ENCODE results near the gene DUSP3. TPM values are rescaled to one million over a fixed set of nuclear protein-coding genes. Genes with fewer than 3 reads are reported as not detected.
A peak's percentile ranks its signal among the peaks of the same experiment; 100 is the strongest.

DUSP3 gene
- total RNA-seq (10 to 100 TPM; 33.0 to 97.8 (median 88.8) TPM), polyA plus RNA-seq (10 to 100 TPM; 49.8 to 62.3 (median 51.7) TPM)
- long read RNA-seq, donor 1, full-length matches to known transcripts, result 10 of 10 reads
- long read RNA-seq, donor 1, partial matches to known transcripts, result 0 of 10 reads
- long read RNA-seq, donor 1, other reads (novel, unspliced or antisense), result 0 of 10 reads
- long read RNA-seq, donor 2, full-length matches to known transcripts, result 9 of 14 reads
- long read RNA-seq, donor 2, partial matches to known transcripts, result 5 of 14 reads
- long read RNA-seq, donor 2, other reads (novel, unspliced or antisense), result 0 of 14 reads
- long read RNA-seq, donor 3, full-length matches to known transcripts, result 13 of 13 reads
- long read RNA-seq, donor 3, partial matches to known transcripts, result 0 of 13 reads
- long read RNA-seq, donor 3, other reads (novel, unspliced or antisense), result 0 of 13 reads
- long read RNA-seq, donor 4, full-length matches to known transcripts, result 2 of 2 reads
- long read RNA-seq, donor 4, partial matches to known transcripts, result 0 of 2 reads
- long read RNA-seq, donor 4, other reads (novel, unspliced or antisense), result 0 of 2 reads
- long read RNA-seq, donor 5, full-length matches to known transcripts, result 15 of 20 reads
- long read RNA-seq, donor 5, partial matches to known transcripts, result 5 of 20 reads
- long read RNA-seq, donor 5, other reads (novel, unspliced or antisense), result 0 of 20 reads
- long read RNA-seq, donor 6, full-length matches to known transcripts, result 18 of 45 reads
- long read RNA-seq, donor 6, partial matches to known transcripts, result 27 of 45 reads
- long read RNA-seq, donor 6, other reads (novel, unspliced or antisense), result 0 of 45 reads
- long read RNA-seq, donor 7, full-length matches to known transcripts, result 28 of 28 reads
- long read RNA-seq, donor 7, partial matches to known transcripts, result 0 of 28 reads
- long read RNA-seq, donor 7, other reads (novel, unspliced or antisense), result 0 of 28 reads
- long read RNA-seq, donor 8, full-length matches to known transcripts, result 10 of 10 reads
- long read RNA-seq, donor 8, partial matches to known transcripts, result 0 of 10 reads
- long read RNA-seq, donor 8, other reads (novel, unspliced or antisense), result 0 of 10 reads
- long read RNA-seq, donor 9, full-length matches to known transcripts, result 9 of 9 reads
- long read RNA-seq, donor 9, partial matches to known transcripts, result 0 of 9 reads
- long read RNA-seq, donor 9, other reads (novel, unspliced or antisense), result 0 of 9 reads
- long read RNA-seq, donor 10, full-length matches to known transcripts, result 3 of 3 reads
- long read RNA-seq, donor 10, partial matches to known transcripts, result 0 of 3 reads
- long read RNA-seq, donor 10, other reads (novel, unspliced or antisense), result 0 of 3 reads

- Histone ChIP-seq H3K4me3 (peak within 1 kb of the TSS; percentile 68 to 96 (median 82)), H3K36me3 (peaks cover 11 to 32% (median 24%) of the 10 kb centered on the region in 4 donors), H3K27ac (peak within 1 kb of the TSS; percentile 99 to 100 (median 99)), H3K27me3 (no peaks in the 10 kb centered on the region), H3K9me3 (no peaks in the 10 kb centered on the region), H3K4me1 (peaks cover 39 to 60% (median 52%) of the 10 kb centered on the region in 4 donors)
- intact Hi-C loops (cut with DNase I; ENCODE audit: low total_unique reads), result no loop called here
- WGBS, 5 donors, result 0 to 1% (median 0%) methylated on average over 42 to 100 of the region's 100 CpGs
- TF ChIP-seq EP300 (IDR thresholded peaks at IDR 0.05) (peak; percentile 16), POLR2A (IDR thresholded peaks at IDR 0.05) (peak in 2 of 4 donors; percentile 20 to 22), POLR2AphosphoS5 (IDR thresholded peaks at IDR 0.05) (peak; percentile 90 to 96 (median 94))
- TF ChIP-seq, protein P1, sequence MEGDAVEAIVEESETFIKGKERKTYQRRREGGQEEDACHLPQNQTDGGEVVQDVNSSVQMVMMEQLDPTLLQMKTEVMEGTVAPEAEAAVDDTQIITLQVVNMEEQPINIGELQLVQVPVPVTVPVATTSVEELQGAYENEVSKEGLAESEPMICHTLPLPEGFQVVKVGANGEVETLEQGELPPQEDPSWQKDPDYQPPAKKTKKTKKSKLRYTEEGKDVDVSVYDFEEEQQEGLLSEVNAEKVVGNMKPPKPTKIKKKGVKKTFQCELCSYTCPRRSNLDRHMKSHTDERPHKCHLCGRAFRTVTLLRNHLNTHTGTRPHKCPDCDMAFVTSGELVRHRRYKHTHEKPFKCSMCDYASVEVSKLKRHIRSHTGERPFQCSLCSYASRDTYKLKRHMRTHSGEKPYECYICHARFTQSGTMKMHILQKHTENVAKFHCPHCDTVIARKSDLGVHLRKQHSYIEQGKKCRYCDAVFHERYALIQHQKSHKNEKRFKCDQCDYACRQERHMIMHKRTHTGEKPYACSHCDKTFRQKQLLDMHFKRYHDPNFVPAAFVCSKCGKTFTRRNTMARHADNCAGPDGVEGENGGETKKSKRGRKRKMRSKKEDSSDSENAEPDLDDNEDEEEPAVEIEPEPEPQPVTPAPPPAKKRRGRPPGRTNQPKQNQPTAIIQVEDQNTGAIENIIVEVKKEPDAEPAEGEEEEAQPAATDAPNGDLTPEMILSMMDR (IDR thresholded peaks at IDR 0.05), result no peak
- peak; percentile 98 for DNase-seq
Measured at GRCh38 chr17:43778337-43779144, at the start of gene DUSP3. DUSP3 (minus strand) TSS chr17:43778977; CDS start chr17:43778924, 53 bp downstream.

DNA sequence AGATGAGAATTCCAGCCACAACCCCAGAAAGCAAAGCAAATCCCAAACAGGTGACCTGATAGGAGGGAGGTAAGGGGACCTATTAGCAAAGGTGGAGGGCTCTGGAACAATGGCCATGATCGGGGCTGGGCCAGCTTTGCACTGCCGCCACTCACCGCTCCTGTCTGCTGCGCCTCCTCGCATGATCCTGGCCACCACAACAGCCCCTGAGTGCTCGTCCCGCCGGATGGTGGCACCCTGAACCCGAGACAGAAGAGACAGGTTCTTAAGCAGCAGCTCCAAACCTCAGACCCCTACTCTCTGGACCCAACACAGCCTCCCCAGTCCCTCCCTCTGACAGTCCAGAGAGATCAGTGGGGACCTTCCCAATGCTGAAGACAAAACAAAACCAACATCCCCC, 48.8 kb upstream of the DUSP3 start:
- Histone ChIP-seq H3K4me1 (peaks cover 18 to 42% (median 23%) of the 10 kb centered on the region in 4 donors), H3K36me3 (peaks cover 3 to 75% (median 47%) of the 10 kb centered on the region in 4 donors), H3K4me3 (no peak overlapping the region), H3K27ac (no peak overlapping the region), H3K9me3 (no peaks in the 10 kb centered on the region), H3K27me3 (peaks cover 0 to 6% (median 0%) of the 10 kb centered on the region in 3 donors)
- TF ChIP-seq, protein P1 (IDR thresholded peaks at IDR 0.05), result no peak
- TF ChIP-seq EP300 (IDR thresholded peaks at IDR 0.05), result no peak
- no peak for TF ChIP-seq POLR2A (IDR thresholded peaks at IDR 0.05)
- TF ChIP-seq POLR2AphosphoS5 (IDR thresholded peaks at IDR 0.05), result no peak
- intact Hi-C loops (cut with DNase I; ENCODE audit: low total_unique reads), result no loop called here
- no peak for DNase-seq
- 93 to 99% (median 96%) methylated on average over 9 of the region's 9 CpGs for WGBS, 5 donors

DNA sequence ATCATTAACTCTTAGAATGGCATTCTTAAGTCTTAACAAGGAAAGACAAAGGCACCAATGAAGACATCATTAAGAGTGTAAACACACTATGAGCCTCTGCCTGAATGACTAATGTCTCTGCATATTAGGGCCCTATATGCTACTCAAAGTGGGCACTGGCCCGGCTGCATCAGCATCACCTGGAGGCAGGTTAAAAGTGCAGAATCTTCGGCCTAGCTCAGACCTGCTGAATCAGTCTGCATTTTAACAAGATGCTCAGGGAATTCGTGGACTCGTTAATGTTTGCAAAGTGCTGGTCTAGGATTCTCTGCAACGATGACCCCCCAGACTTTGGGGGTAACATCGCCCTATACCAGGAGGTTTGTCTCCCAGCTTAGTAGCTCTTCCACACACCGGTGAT, 47.4 kb upstream of the DUSP3 start:
- 88 to 97% (median 94%) methylated on average over 7 of the region's 7 CpGs for WGBS, 5 donors
- Histone ChIP-seq H3K27ac (no peak overlapping the region), H3K9me3 (no peaks in the 10 kb centered on the region), H3K4me3 (no peak overlapping the region), H3K36me3 (peaks cover 3 to 71% (median 49%) of the 10 kb centered on the region in 4 donors), H3K4me1 (peaks cover 10 to 29% (median 16%) of the 10 kb centered on the region in 4 donors), H3K27me3 (no peaks in the 10 kb centered on the region)
- TF ChIP-seq POLR2AphosphoS5 (IDR thresholded peaks at IDR 0.05) (no peak), EP300 (IDR thresholded peaks at IDR 0.05) (no peak), POLR2A (IDR thresholded peaks at IDR 0.05) (no peak)
- TF ChIP-seq, protein P1 (IDR thresholded peaks at IDR 0.05), result no peak
- no peak for DNase-seq
- intact Hi-C loops (cut with DNase I; ENCODE audit: low total_unique reads), result no loop called here
